IMR-90 (cell line): Measurements from ENCODE around the gene RSF1. TPM values are rescaled to one million over a fixed set of nuclear protein-coding genes. Genes with fewer than 3 reads are reported as not detected.

Experiments
- ATAC-seq: fragments of 200-7000 bp; cut with Tn5 transposase; 2 replicates; pipeline ENCODE4 v1.9.1; 2020; ENCODE audit warnings: low read depth, mild to moderate bottlenecking, moderate library complexity
- BruUV-seq: library from RNA; stranded (reverse); fragments of 400-500 nt; replicated peaks from 2 replicates; lab custom pipeline; 2021; lab: Mats Ljungman, UMichigan
- CTCF ChIA-PET: fragments of 300-600 bp; formaldehyde crosslinking; extraction: SDS; loops from one replicate; lab custom pipeline; 2021; ENCODE audit warnings: antibody characterized with exemption; lab: Yijun Ruan, JAX
- POLR2A ChIA-PET: fragments of 300-600 bp; sonication (Branson Sonifier 250); formaldehyde crosslinking; loops from one replicate; lab custom pipeline; 2022; ENCODE audit warnings: antibody characterized with exemption; ENCODE audit not compliant: unreplicated experiment; lab: Charles Lee
- DNase-seq: peaks from one replicate; pipeline ENCODE4 v3.0.0; 2013
- H2AFZ ChIP-seq: replicated peaks from 2 replicates; pipeline ENCODE3; 2013; ENCODE audit warnings: low read length, mild to moderate bottlenecking; ENCODE audit not compliant: poor library complexity
- H2AK5ac ChIP-seq: 2 replicates; pipeline ENCODE4 v1.6.1; 2013; ENCODE audit warnings: low read depth, low read length, inconsistent platforms
- H2AK9ac ChIP-seq: replicated peaks from 2 replicates; pipeline ENCODE3; 2013; ENCODE audit warnings: mild to moderate bottlenecking, low read depth, low read length, moderate library complexity; ENCODE audit not compliant: poor library complexity
- H2BK120ac ChIP-seq: 2 replicates; pipeline ENCODE4 v1.6.1; 2013; ENCODE audit warnings: low read depth, low read length, inconsistent platforms
- H2BK15ac ChIP-seq: 3 replicates; pipeline ENCODE4 v1.6.1; 2013; ENCODE audit warnings: low read depth, low read length, inconsistent platforms
- H2BK20ac ChIP-seq: 2 replicates; pipeline ENCODE4 v1.6.1; 2013; ENCODE audit warnings: low read depth, mild to moderate bottlenecking, inconsistent platforms, low read length, moderate library complexity
- H2BK5ac ChIP-seq: 2 replicates; pipeline ENCODE4 v1.6.1; 2013; ENCODE audit warnings: mild to moderate bottlenecking, low read depth, low read length, inconsistent platforms; ENCODE audit not compliant: poor library complexity, severe bottlenecking
- H3K14ac ChIP-seq: replicated peaks from 2 replicates; pipeline ENCODE4 v1.6.1; 2013; ENCODE audit warnings: low read depth, low read length, inconsistent platforms
- H3K18ac ChIP-seq: 2 replicates; pipeline ENCODE4 v1.6.1; 2013; ENCODE audit warnings: low read depth, low read length, control low read depth
- H3K23ac ChIP-seq: 2 replicates; pipeline ENCODE4 v1.6.1; 2013; ENCODE audit warnings: low read depth, low read length, inconsistent platforms
- H3K27ac ChIP-seq: 2 replicates; pipeline ENCODE4 v1.5.1; 2013; ENCODE audit warnings: mild to moderate bottlenecking, control low read depth, low read length; ENCODE audit not compliant: insufficient read depth
- H3K27me3 ChIP-seq: 2 replicates; pipeline ENCODE4 v1.6.1; 2013; ENCODE audit warnings: low read length; ENCODE audit not compliant: control insufficient read depth, insufficient read depth
- H3K36me3 ChIP-seq: 2 replicates; pipeline ENCODE4 v1.6.1; 2013; ENCODE audit warnings: low read length, mixed read lengths; ENCODE audit not compliant: control insufficient read depth, insufficient read depth
- H3K4ac ChIP-seq: 2 replicates; pipeline ENCODE4 v1.6.1; 2013; ENCODE audit warnings: low read depth, low read length, inconsistent platforms
- H3K4me1 ChIP-seq: 2 replicates; pipeline ENCODE4 v1.6.1; 2013; ENCODE audit warnings: low read length, mixed read lengths; ENCODE audit not compliant: control insufficient read depth, insufficient read depth
- H3K4me2 ChIP-seq: 2 replicates; pipeline ENCODE4 v1.6.1; 2013; ENCODE audit warnings: low read depth, mild to moderate bottlenecking, control low read depth, low read length, moderate library complexity
- H3K4me3 ChIP-seq: 2 replicates; pipeline ENCODE4 v1.5.1; 2013; ENCODE audit warnings: low read depth, mild to moderate bottlenecking, control low read depth, low read length, moderate library complexity; ENCODE audit not compliant: insufficient read depth
- H3K56ac ChIP-seq: 2 replicates; pipeline ENCODE4 v1.6.1; 2013; ENCODE audit warnings: low read length, inconsistent platforms; ENCODE audit not compliant: insufficient read depth; ENCODE audit errors: extremely low read depth
- H3K79me1 ChIP-seq, 2 experiments: 2 replicates each; pipeline ENCODE4 v1.6.1; 2013; ENCODE audit warnings: low read length in 2 of 2, inconsistent platforms in 1 of 2, low read depth in 1 of 2
- H3K9ac ChIP-seq: 2 replicates; pipeline ENCODE4 v1.6.1; 2013; ENCODE audit warnings: low read depth, low read length, control low read depth
- H3K9me1 ChIP-seq: 2 replicates; pipeline ENCODE4 v1.6.1; 2013; ENCODE audit warnings: low read length, inconsistent platforms; ENCODE audit not compliant: insufficient read depth
- H3K9me3 ChIP-seq: 2 replicates; pipeline ENCODE4 v1.6.1; 2013; ENCODE audit warnings: low read length; ENCODE audit not compliant: control insufficient read depth, insufficient read depth
- H4K20me1 ChIP-seq: 2 replicates; pipeline ENCODE4 v1.6.1; 2013; ENCODE audit warnings: low read length, inconsistent platforms; ENCODE audit not compliant: insufficient read depth
- H4K5ac ChIP-seq: 2 replicates; pipeline ENCODE4 v1.6.1; 2013; ENCODE audit warnings: mild to moderate bottlenecking, low read depth, low read length, control low read depth
- H4K8ac ChIP-seq, 2 experiments: 2 replicates each; pipeline ENCODE4 v1.6.1; 2013; ENCODE audit warnings: low read depth in 2 of 2, low read length in 2 of 2, control low read depth in 1 of 2, inconsistent platforms in 1 of 2
- H4K91ac ChIP-seq: 2 replicates; pipeline ENCODE4 v1.6.1; 2013; ENCODE audit warnings: low read depth, low read length, inconsistent platforms; ENCODE audit not compliant: insufficient read depth
- BHLHE40 ChIP-seq: fragments of 150-350 bp; IDR thresholded peaks from 2 replicates; pipeline ENCODE4 v1.6.1; 2016; ENCODE audit warnings: mild to moderate bottlenecking, low read depth, low read length
- CEBPB ChIP-seq: IDR thresholded peaks from 2 replicates; pipeline ENCODE4 v1.6.1; 2012; ENCODE audit warnings: low read depth, low read length, improper control_type of control experiment
- CHD1 ChIP-seq: IDR thresholded peaks from 2 replicates; pipeline ENCODE4 v1.6.1; 2012; ENCODE audit warnings: low read depth, low read length, improper control_type of control experiment
- FOS ChIP-seq: fragments of 150-350 bp; IDR thresholded peaks from 2 replicates; pipeline ENCODE4 v1.6.1; 2016; ENCODE audit warnings: low read depth, low read length
- MAZ ChIP-seq: IDR thresholded peaks from 2 replicates; pipeline ENCODE4 v1.6.1; 2012; ENCODE audit warnings: low read depth, mild to moderate bottlenecking, low read length, improper control_type of control experiment, moderate library complexity, borderline replicate concordance
- MXI1 ChIP-seq: IDR thresholded peaks from 2 replicates; pipeline ENCODE4 v1.6.1; 2012; ENCODE audit warnings: low read depth, mild to moderate bottlenecking, low read length, moderate library complexity, borderline replicate concordance
- NFE2L2 ChIP-seq: fragments of 150-350 bp; IDR thresholded peaks from 2 replicates; pipeline ENCODE4 v1.6.1; 2016; ENCODE audit warnings: low read depth, mild to moderate bottlenecking, low read length
- POLR2A ChIP-seq: IDR thresholded peaks from 2 replicates; pipeline ENCODE4 v1.6.1; 2012; ENCODE audit warnings: mild to moderate bottlenecking, low read depth, low read length
- RAD21 ChIP-seq: IDR thresholded peaks from 2 replicates; pipeline ENCODE4 v1.6.1; 2012; ENCODE audit warnings: low read length, improper control_type of control experiment
- RCOR1 ChIP-seq: IDR thresholded peaks from 2 replicates; pipeline ENCODE4 v1.6.1; 2012; ENCODE audit warnings: mild to moderate bottlenecking, low read length, improper control_type of control experiment; ENCODE audit not compliant: insufficient replicate concordance
- RFX5 ChIP-seq: IDR thresholded peaks from 2 replicates; pipeline ENCODE4 v1.8.0; 2012; ENCODE audit warnings: low read depth, mild to moderate bottlenecking, low read length, moderate library complexity
- SMC3 ChIP-seq: fragments of 150-350 bp; IDR thresholded peaks from 2 replicates; pipeline ENCODE4 v1.6.1; 2016; ENCODE audit warnings: low read depth, mild to moderate bottlenecking, antibody characterized with exemption, low read length, moderate library complexity
- USF2 ChIP-seq: fragments of 150-350 bp; IDR thresholded peaks from 2 replicates; pipeline ENCODE4 v1.6.1; 2017; ENCODE audit warnings: mild to moderate bottlenecking, antibody characterized with exemption, low read length, low read depth
- WGBS, 2 experiments: methylation state at CpG; one replicate each; pipeline versions ENCODE4 v1.1.5 to v1.1.7; 2013; ENCODE audit warnings: missing lambda C conversion rate in 2 of 2; ENCODE audit not compliant: insufficient read length in 1 of 2; ENCODE audit errors: extremely low coverage in 2 of 2; 5-methylcytosine and 5-hydroxymethylcytosine counted together
- dilution Hi-C: fragments of 300-500 bp; cut with HindIII; formaldehyde crosslinking; loops from one replicate; pipeline ENCODE4 v1.14.3; 2018; ENCODE audit warnings: low sequenced_read_pairs; ENCODE audit not compliant: unreplicated experiment
- in situ Hi-C: fragments of 300-500 bp; cut with MboI; formaldehyde crosslinking; loops from 3 replicates; pipeline ENCODE4 v1.14.3; 2019; ENCODE audit warnings: low sequenced_read_pairs, inconsistent platforms, mixed read lengths
- intact Hi-C: fragments of 100-400 bp; cut with micrococcal nuclease; formaldehyde crosslinking; loops from 2 replicates; pipeline ENCODE4 v1.10.0; 2022
- polyA plus RNA-seq, 3 experiments: library from polyadenylated mRNA; depleted of rRNA; stranded (reverse); fragments of >200 nt; gene quantifications; 2 replicates each; pipeline ENCODE4 v1.2.3, GENCODE V29; 2012; ENCODE audit warnings: low replicate concordance in 1 of 3
- total RNA-seq: library from RNA; depleted of rRNA; stranded (reverse); fragments of >200 nt; gene quantifications from 2 replicates; pipeline ENCODE4 v1.2.3, GENCODE V29; 2012
- TF ChIP-seq, protein P1 (sequence below): fragments of 150-350 bp; IDR thresholded peaks from 2 replicates; pipeline ENCODE4 v1.6.1; 2016; ENCODE audit warnings: low read depth, mild to moderate bottlenecking, low read length, moderate library complexity, borderline replicate concordance
- TF ChIP-seq, protein P2 (sequence below): conservative IDR thresholded peaks from 2 replicates; pipeline ENCODE4 v1.5.1; 2012; ENCODE audit warnings: mild to moderate bottlenecking, low read depth, low read length, improper control_type of control experiment

The RSF1 gene
- total and polyA plus RNA-seq, 2 of the 4 experiments (the other 2 are of a cell fraction), result 13.9 to 18.5 TPM

GRCh38 chr11:77705876-77706579, 114.5 kb downstream of the RSF1 start:
- H4K5ac ChIP-seq, result no peak overlapping the region
- no TSS peak for BruUV-seq
- ChIA-PET CTCF (interaction anchor here (0.7 kb wide), 1 partner anchor 43 kb away, joined by 3 read pairs; no protein-coding TSS in a partner anchor), POLR2A (no interaction called here)
- H2AFZ ChIP-seq, result no peak overlapping the region
- no peak overlapping the region for H3K9ac ChIP-seq
- in situ Hi-C loops (no loop called here), intact Hi-C loops (loop anchor here (5.0 kb wide), 1 partner anchor 41 kb away; no protein-coding TSS in a partner anchor), dilution Hi-C loops (no loop called here)
- H3K56ac ChIP-seq, result no peak overlapping the region
- no peak overlapping the region for H3K27ac ChIP-seq
- no peak overlapping the region for H2BK120ac ChIP-seq
- H2BK15ac ChIP-seq, result no peak overlapping the region
- no peak overlapping the region for H3K4me3 ChIP-seq
- no peak overlapping the region for H2BK5ac ChIP-seq
- no peaks in the 10 kb centered on the region for H3K9me1 ChIP-seq
- no peak overlapping the region for H3K4ac ChIP-seq
- H3K23ac ChIP-seq, result no peak overlapping the region
- H3K27me3 ChIP-seq, result no peaks in the 10 kb centered on the region
- no peak overlapping the region for H2AK5ac ChIP-seq
- DNase-seq, result no peak
- peaks cover 2% of the 10 kb centered on the region; the same call in 1 of the 2 replicates for H3K4me1 ChIP-seq
- no peak overlapping the region for H2AK9ac ChIP-seq
- no peak overlapping the region for H3K4me2 ChIP-seq
- peaks cover 6% of the 10 kb centered on the region; the same call in 1 of the 2 replicates for H4K20me1 ChIP-seq
- no peak overlapping the region for H4K91ac ChIP-seq
- H3K9me3 ChIP-seq, result no peaks in the 10 kb centered on the region
- peaks cover 7% of the 10 kb centered on the region for H3K36me3 ChIP-seq
- 100% methylated on average over 1 of the region's 7 CpGs; no CpG with 5 or more reads in 1 of the 2 experiments for WGBS, 2 experiments
- H3K79me1 ChIP-seq, result peaks cover 12 to 21% of the 10 kb centered on the region in 2 experiments
- no peak overlapping the region for H3K18ac ChIP-seq
- H4K8ac ChIP-seq, result no peak overlapping the region
- no peak for ATAC-seq
- no peak overlapping the region for H2BK20ac ChIP-seq
- no peak overlapping the region for H3K14ac ChIP-seq
- no peak for TF ChIP-seq MAZ
- TF ChIP-seq POLR2A, result no peak
- no peak for TF ChIP-seq FOS
- TF ChIP-seq, protein P1, sequence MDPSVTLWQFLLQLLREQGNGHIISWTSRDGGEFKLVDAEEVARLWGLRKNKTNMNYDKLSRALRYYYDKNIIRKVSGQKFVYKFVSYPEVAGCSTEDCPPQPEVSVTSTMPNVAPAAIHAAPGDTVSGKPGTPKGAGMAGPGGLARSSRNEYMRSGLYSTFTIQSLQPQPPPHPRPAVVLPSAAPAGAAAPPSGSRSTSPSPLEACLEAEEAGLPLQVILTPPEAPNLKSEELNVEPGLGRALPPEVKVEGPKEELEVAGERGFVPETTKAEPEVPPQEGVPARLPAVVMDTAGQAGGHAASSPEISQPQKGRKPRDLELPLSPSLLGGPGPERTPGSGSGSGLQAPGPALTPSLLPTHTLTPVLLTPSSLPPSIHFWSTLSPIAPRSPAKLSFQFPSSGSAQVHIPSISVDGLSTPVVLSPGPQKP, result no peak
- no peak for TF ChIP-seq RAD21
- no peak for TF ChIP-seq BHLHE40
- no peak for TF ChIP-seq CHD1
- TF ChIP-seq RFX5, result no peak
- no peak for TF ChIP-seq MXI1
- TF ChIP-seq USF2, result no peak
- no peak for TF ChIP-seq RCOR1
- TF ChIP-seq, protein P2, sequence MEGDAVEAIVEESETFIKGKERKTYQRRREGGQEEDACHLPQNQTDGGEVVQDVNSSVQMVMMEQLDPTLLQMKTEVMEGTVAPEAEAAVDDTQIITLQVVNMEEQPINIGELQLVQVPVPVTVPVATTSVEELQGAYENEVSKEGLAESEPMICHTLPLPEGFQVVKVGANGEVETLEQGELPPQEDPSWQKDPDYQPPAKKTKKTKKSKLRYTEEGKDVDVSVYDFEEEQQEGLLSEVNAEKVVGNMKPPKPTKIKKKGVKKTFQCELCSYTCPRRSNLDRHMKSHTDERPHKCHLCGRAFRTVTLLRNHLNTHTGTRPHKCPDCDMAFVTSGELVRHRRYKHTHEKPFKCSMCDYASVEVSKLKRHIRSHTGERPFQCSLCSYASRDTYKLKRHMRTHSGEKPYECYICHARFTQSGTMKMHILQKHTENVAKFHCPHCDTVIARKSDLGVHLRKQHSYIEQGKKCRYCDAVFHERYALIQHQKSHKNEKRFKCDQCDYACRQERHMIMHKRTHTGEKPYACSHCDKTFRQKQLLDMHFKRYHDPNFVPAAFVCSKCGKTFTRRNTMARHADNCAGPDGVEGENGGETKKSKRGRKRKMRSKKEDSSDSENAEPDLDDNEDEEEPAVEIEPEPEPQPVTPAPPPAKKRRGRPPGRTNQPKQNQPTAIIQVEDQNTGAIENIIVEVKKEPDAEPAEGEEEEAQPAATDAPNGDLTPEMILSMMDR, result no peak
- no peak for TF ChIP-seq NFE2L2
- TF ChIP-seq SMC3, result no peak
- TF ChIP-seq CEBPB, result no peak
